HepG2 (cell line): ENCODE results near the gene LIN7A. TPM values are rescaled to one million over a fixed set of nuclear protein-coding genes. Genes with fewer than 3 reads are reported as not detected.
A peak's percentile ranks its signal among the peaks of the same experiment; 100 is the strongest.

Experiments
- CC2D1A ChIP-seq: sonication (generic); formaldehyde crosslinking; IDR thresholded peaks from 2 replicates; pipeline ENCODE4 v1.8.1; 2023; ENCODE audit warnings: mild to moderate bottlenecking, missing genetic modification reagents
- ETS1 ChIP-seq: sonication (generic); formaldehyde crosslinking; IDR thresholded peaks from 2 replicates; pipeline ENCODE4 v1.4.0; 2020; ENCODE audit warnings: missing genetic modification reagents
- FOXA1 ChIP-seq, 2 experiments: fragments of 450-650 bp in 1 of 2; sonication (generic) in 1 of 2; formaldehyde crosslinking in 1 of 2; IDR thresholded peaks; 2 replicates each; pipeline versions ENCODE4 v1.4.0 to v1.6.1; 2016 to 2020; ENCODE audit warnings: missing genetic modification reagents in 1 of 2
- HNF4A ChIP-seq: sonication (generic); formaldehyde crosslinking; IDR thresholded peaks from 2 replicates; pipeline ENCODE4 v1.4.0; 2020; ENCODE audit warnings: missing genetic modification reagents
- HNRNPLL ChIP-seq: fragments of 200-400 bp; formaldehyde crosslinking; IDR thresholded peaks from 2 replicates; pipeline ENCODE4 v1.6.1; 2017; ENCODE audit warnings: mild to moderate bottlenecking, low read depth, low read length; ENCODE audit not compliant: poor library complexity, severe bottlenecking
- MED1 ChIP-seq: sonication (generic); formaldehyde crosslinking; IDR thresholded peaks from 2 replicates; pipeline ENCODE4 v1.4.0; 2020; ENCODE audit warnings: missing genetic modification reagents
- NPAS2 ChIP-seq: sonication (generic); formaldehyde crosslinking; IDR thresholded peaks from 2 replicates; pipeline ENCODE4 v1.8.0; 2022; ENCODE audit warnings: mild to moderate bottlenecking, missing genetic modification reagents, borderline replicate concordance
- SCMH1 ChIP-seq: sonication (generic); formaldehyde crosslinking; IDR thresholded peaks from 2 replicates; pipeline ENCODE4 v1.9.0; 2021; ENCODE audit warnings: missing genetic modification reagents, mild to moderate bottlenecking, borderline replicate concordance
- SOX5 ChIP-seq: IDR thresholded peaks from 2 replicates; pipeline ENCODE4 v1.6.1; 2016; ENCODE audit warnings: borderline replicate concordance
- ZFY ChIP-seq: sonication (generic); formaldehyde crosslinking; IDR thresholded peaks from 2 replicates; pipeline ENCODE4 v1.4.0; 2020; ENCODE audit warnings: missing genetic modification reagents
- ZNF280B ChIP-seq: sonication (generic); formaldehyde crosslinking; IDR thresholded peaks from 2 replicates; pipeline ENCODE4 v1.5.0; 2020; ENCODE audit warnings: missing genetic modification reagents, mild to moderate bottlenecking, borderline replicate concordance
- ZNF780A ChIP-seq: sonication (generic); formaldehyde crosslinking; IDR thresholded peaks from 2 replicates; pipeline ENCODE4 v1.8.0; 2022; ENCODE audit warnings: mild to moderate bottlenecking, missing genetic modification reagents, moderate library complexity
- ZNF792 ChIP-seq: IDR thresholded peaks from 2 replicates; pipeline ENCODE4 v1.6.1; 2016
- polyA plus RNA-seq, 8 experiments: library from polyadenylated mRNA; depleted of rRNA in 3 of 8; stranded (reverse) in 7 of 8; unstranded in 1 of 8; fragments of >200 nt; fragmentation: Illumina TruSeq in 4 of 8; extraction: Trizol in 4 of 8; gene quantifications; 2 replicates each; pipeline versions ENCODE4 v1.2.1 to v1.2.3, GENCODE V29; 2011 to 2016; ENCODE audit warnings: low read depth in 4 of 8, missing spikeins in 1 of 8, mixed read lengths in 1 of 8; ENCODE audit not compliant: insufficient read depth in 1 of 8
- total RNA-seq, 5 experiments: library from RNA; depleted of rRNA; stranded (reverse); fragments of >200 nt; fragmentation: Illumina TruSeq; extraction: Trizol; gene quantifications; 2 replicates each; pipeline ENCODE4 v1.2.3, GENCODE V29; 2016; ENCODE audit warnings: low read depth in 1 of 5
- TF ChIP-seq, protein P1 (sequence below), 2 experiments: sonication (generic) in 1 of 2; formaldehyde crosslinking in 1 of 2; IDR thresholded peaks; 2 replicates each; pipeline versions ENCODE4 v1.5.1 to v1.6.1; 2011 to 2020; ENCODE audit warnings: borderline replicate concordance in 1 of 2, low read depth in 1 of 2, low read length in 1 of 2, mild to moderate bottlenecking in 1 of 2, missing genetic modification reagents in 1 of 2, moderate library complexity in 1 of 2
- TF ChIP-seq, protein P2 (sequence below): IDR thresholded peaks from 2 replicates; pipeline ENCODE4 v1.6.1; 2016; ENCODE audit warnings: low read depth
- TF ChIP-seq, protein P3 (sequence below): sonication (generic); formaldehyde crosslinking; conservative IDR thresholded peaks from 2 replicates; pipeline ENCODE4 v1.4.0; 2020; ENCODE audit warnings: missing genetic modification reagents
- TF ChIP-seq, protein P4 (sequence below): sonication (generic); formaldehyde crosslinking; IDR thresholded peaks from 2 replicates; pipeline ENCODE4 v1.4.0; 2020; ENCODE audit warnings: missing genetic modification reagents, borderline replicate concordance
- TF ChIP-seq, protein P5 (sequence below): sonication (generic); formaldehyde crosslinking; IDR thresholded peaks from 2 replicates; pipeline ENCODE4 v1.4.0; 2020; ENCODE audit warnings: mild to moderate bottlenecking, missing genetic modification reagents

Gene LIN7A
- total and polyA plus RNA-seq, 2 of the 13 experiments (the other 11 are each of a cell fraction or from before 2014, with no cell fraction given): 18.5 to 19.2 TPM

DNA sequence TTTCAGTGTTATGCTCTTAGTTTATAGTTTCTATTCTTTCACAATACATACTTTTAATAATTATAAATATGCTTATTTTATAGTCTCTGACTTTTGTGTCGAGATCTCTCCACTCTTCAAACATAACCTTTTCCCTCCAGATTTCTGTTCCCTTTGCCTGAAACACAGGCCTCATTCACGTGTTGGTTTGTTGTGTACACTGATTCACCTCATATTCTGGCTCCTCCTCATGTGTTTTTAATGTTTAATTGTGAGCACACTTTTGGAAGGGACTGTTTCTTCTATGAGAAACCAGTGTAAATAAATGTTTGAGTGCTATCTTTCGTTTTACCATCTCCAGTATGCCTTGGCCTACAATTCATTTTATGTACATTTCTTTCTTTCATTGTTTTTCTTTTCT lies 20.1 kb downstream of the LIN7A start (continued):
- no peak for TF ChIP-seq CC2D1A (CRISPR knock-in tag)
- TF ChIP-seq HNF4A (CRISPR knock-in tag): peak; percentile 11; the same call in 1 of the 2 replicates
- no peak for TF ChIP-seq ZNF280B
- TF ChIP-seq SOX5: peak; percentile 28; the same call in 1 of the 2 replicates
- TF ChIP-seq, protein P1, sequence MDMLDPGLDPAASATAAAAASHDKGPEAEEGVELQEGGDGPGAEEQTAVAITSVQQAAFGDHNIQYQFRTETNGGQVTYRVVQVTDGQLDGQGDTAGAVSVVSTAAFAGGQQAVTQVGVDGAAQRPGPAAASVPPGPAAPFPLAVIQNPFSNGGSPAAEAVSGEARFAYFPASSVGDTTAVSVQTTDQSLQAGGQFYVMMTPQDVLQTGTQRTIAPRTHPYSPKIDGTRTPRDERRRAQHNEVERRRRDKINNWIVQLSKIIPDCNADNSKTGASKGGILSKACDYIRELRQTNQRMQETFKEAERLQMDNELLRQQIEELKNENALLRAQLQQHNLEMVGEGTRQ (IDR thresholded peaks at IDR 0.05; ENCODE audit: low read depth, low read length): no peak
- TF ChIP-seq, protein P1 (CRISPR knock-in tag; IDR thresholded peaks at IDR 0.05; ENCODE audit: borderline replicate concordance): no peak
- TF ChIP-seq, protein P2, sequence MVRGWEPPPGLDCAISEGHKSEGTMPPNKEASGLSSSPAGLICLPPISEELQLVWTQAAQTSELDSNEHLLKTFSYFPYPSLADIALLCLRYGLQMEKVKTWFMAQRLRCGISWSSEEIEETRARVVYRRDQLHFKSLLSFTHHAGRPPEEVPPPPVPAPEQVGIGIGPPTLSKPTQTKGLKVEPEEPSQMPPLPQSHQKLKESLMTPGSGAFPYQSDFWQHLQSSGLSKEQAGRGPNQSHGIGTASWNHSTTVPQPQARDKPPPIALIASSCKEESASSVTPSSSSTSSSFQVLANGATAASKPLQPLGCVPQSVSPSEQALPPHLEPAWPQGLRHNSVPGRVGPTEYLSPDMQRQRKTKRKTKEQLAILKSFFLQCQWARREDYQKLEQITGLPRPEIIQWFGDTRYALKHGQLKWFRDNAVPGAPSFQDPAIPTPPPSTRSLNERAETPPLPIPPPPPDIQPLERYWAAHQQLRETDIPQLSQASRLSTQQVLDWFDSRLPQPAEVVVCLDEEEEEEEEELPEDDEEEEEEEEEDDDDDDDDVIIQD (CRISPR knock-in tag): peak; percentile 84; the same call in 1 of the 2 replicates
- no peak for TF ChIP-seq FOXA1 (IDR thresholded peaks at IDR 0.05)
- TF ChIP-seq FOXA1 (CRISPR knock-in tag; IDR thresholded peaks at IDR 0.05): peak; percentile 58
- peak; percentile 42 for TF ChIP-seq ZFY
- no peak for TF ChIP-seq ZNF792 (CRISPR knock-in tag)
- TF ChIP-seq SCMH1: no peak
- TF ChIP-seq HNRNPLL: no peak
- no peak for TF ChIP-seq ZNF780A
- TF ChIP-seq, protein P3, sequence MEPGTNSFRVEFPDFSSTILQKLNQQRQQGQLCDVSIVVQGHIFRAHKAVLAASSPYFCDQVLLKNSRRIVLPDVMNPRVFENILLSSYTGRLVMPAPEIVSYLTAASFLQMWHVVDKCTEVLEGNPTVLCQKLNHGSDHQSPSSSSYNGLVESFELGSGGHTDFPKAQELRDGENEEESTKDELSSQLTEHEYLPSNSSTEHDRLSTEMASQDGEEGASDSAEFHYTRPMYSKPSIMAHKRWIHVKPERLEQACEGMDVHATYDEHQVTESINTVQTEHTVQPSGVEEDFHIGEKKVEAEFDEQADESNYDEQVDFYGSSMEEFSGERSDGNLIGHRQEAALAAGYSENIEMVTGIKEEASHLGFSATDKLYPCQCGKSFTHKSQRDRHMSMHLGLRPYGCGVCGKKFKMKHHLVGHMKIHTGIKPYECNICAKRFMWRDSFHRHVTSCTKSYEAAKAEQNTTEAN: 0 out of 2 replicates have a peak, but pooled peaks have one; percentile 49
- no peak for TF ChIP-seq NPAS2
- no peak for TF ChIP-seq ETS1 (CRISPR knock-in tag)
- TF ChIP-seq, protein P4, sequence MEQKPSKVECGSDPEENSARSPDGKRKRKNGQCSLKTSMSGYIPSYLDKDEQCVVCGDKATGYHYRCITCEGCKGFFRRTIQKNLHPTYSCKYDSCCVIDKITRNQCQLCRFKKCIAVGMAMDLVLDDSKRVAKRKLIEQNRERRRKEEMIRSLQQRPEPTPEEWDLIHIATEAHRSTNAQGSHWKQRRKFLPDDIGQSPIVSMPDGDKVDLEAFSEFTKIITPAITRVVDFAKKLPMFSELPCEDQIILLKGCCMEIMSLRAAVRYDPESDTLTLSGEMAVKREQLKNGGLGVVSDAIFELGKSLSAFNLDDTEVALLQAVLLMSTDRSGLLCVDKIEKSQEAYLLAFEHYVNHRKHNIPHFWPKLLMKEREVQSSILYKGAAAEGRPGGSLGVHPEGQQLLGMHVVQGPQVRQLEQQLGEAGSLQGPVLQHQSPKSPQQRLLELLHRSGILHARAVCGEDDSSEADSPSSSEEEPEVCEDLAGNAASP (CRISPR knock-in tag): no peak
- TF ChIP-seq, protein P5, sequence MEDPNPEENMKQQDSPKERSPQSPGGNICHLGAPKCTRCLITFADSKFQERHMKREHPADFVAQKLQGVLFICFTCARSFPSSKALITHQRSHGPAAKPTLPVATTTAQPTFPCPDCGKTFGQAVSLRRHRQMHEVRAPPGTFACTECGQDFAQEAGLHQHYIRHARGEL (CRISPR knock-in tag): no peak
- TF ChIP-seq MED1: peak; percentile 48; the same call in 1 of the 2 replicates
